ENCODE results near the gene SULT1C3.

GRCh38 chr2:108194409-108195132 is 45.2 kb upstream of the SULT1C3 start:
- TF ChIP-seq CTCF (IDR thresholded peaks at IDR 0.05) (peak in 2 of 3 experiments; percentile 20 to 47), POLR2A (IDR thresholded peaks at IDR 0.05) (no peak)

Measured in testis (tissue), 2 donors.